H9 (cell line): ENCODE measurements around the gene CKS1B. TPM values are rescaled to one million over a fixed set of nuclear protein-coding genes. Genes with fewer than 3 reads are reported as not detected.

ENCODE experiments used
- DNase-seq: peaks from one replicate; pipeline ENCODE4 v3.0.0-alpha.2; 2017
- H2AFZ ChIP-seq: one replicate; pipeline ENCODE4 v1.6.1; 2013; ENCODE audit warnings: mild to moderate bottlenecking, low read length, control low read depth, moderate library complexity
- H2AK5ac ChIP-seq: 2 replicates; pipeline ENCODE4 v1.6.1; 2013; ENCODE audit warnings: low read length, control low read depth, mixed read lengths; ENCODE audit not compliant: insufficient read length
- H2BK120ac ChIP-seq: one replicate; pipeline ENCODE4 v1.6.1; 2013; ENCODE audit warnings: low read depth, mild to moderate bottlenecking, low read length, control low read depth, inconsistent platforms; ENCODE audit not compliant: poor library complexity, severe bottlenecking
- H2BK12ac ChIP-seq: 2 replicates; pipeline ENCODE4 v1.6.1; 2013; ENCODE audit warnings: low read length, control low read depth, mixed read lengths, low read depth; ENCODE audit not compliant: insufficient read length
- H2BK15ac ChIP-seq: 2 replicates; pipeline ENCODE4 v1.6.1; 2013; ENCODE audit warnings: low read depth, low read length, control low read depth
- H2BK20ac ChIP-seq: one replicate; pipeline ENCODE4 v1.6.1; 2013; ENCODE audit warnings: low read depth, mild to moderate bottlenecking, low read length, control low read depth, inconsistent platforms; ENCODE audit not compliant: poor library complexity, severe bottlenecking
- H2BK5ac ChIP-seq: 2 replicates; pipeline ENCODE4 v1.6.1; 2013; ENCODE audit warnings: low read length, control low read depth, mixed read lengths; ENCODE audit not compliant: insufficient read length
- H3K14ac ChIP-seq: 2 replicates; pipeline ENCODE4 v1.6.1; 2013; ENCODE audit warnings: low read length, control low read depth; ENCODE audit not compliant: insufficient read depth
- H3K18ac ChIP-seq: 2 replicates; pipeline ENCODE4 v1.6.1; 2013; ENCODE audit warnings: low read depth, mild to moderate bottlenecking, mixed read lengths, low read length, control low read depth; ENCODE audit not compliant: insufficient read length
- H3K23ac ChIP-seq: 2 replicates; pipeline ENCODE4 v1.6.1; 2013; ENCODE audit warnings: low read length, control low read depth, mixed read lengths, low read depth; ENCODE audit not compliant: insufficient read length
- H3K23me2 ChIP-seq: 2 replicates; pipeline ENCODE4 v1.6.1; 2013; ENCODE audit warnings: low read depth, mild to moderate bottlenecking, mixed read lengths, low read length, control low read depth; ENCODE audit not compliant: insufficient read length, poor library complexity, severe bottlenecking
- H3K27ac ChIP-seq: 2 replicates; pipeline ENCODE4 v1.5.1; 2013; ENCODE audit warnings: low read length, control low read depth, mixed read lengths, low read depth; ENCODE audit not compliant: insufficient read length
- H3K27me3 ChIP-seq: 2 replicates; pipeline ENCODE4 v1.6.1; 2013; ENCODE audit warnings: low read length, control low read depth, inconsistent platforms; ENCODE audit not compliant: insufficient read depth
- H3K4ac ChIP-seq: 2 replicates; pipeline ENCODE4 v1.6.1; 2013; ENCODE audit warnings: low read depth, mild to moderate bottlenecking, control low read depth, inconsistent platforms, low read length, moderate library complexity
- H3K4me1 ChIP-seq: 2 replicates; pipeline ENCODE4 v1.6.1; 2013; ENCODE audit warnings: low read length, control low read depth, inconsistent platforms; ENCODE audit not compliant: insufficient read depth
- H3K4me2 ChIP-seq: 2 replicates; pipeline ENCODE4 v1.6.1; 2013; ENCODE audit warnings: low read length, control low read depth, mixed read lengths; ENCODE audit not compliant: insufficient read length, insufficient read depth
- H3K56ac ChIP-seq: 2 replicates; pipeline ENCODE4 v1.6.1; 2013; ENCODE audit warnings: low read depth, mild to moderate bottlenecking, mixed read lengths, low read length, control low read depth; ENCODE audit not compliant: insufficient read length
- H3K79me1 ChIP-seq: 2 replicates; pipeline ENCODE4 v1.6.1; 2013; ENCODE audit warnings: low read depth, mild to moderate bottlenecking, moderate library complexity, low read length, control low read depth, inconsistent platforms; ENCODE audit not compliant: insufficient read depth, poor library complexity, severe bottlenecking
- H3K79me2 ChIP-seq: 2 replicates; pipeline ENCODE4 v1.6.1; 2013; ENCODE audit warnings: low read length, control low read depth, inconsistent platforms; ENCODE audit not compliant: insufficient read depth
- H3K9ac ChIP-seq: 2 replicates; pipeline ENCODE4 v1.6.1; 2013; ENCODE audit warnings: low read length, control low read depth, mixed read lengths; ENCODE audit not compliant: insufficient read length; ENCODE audit errors: extremely low read depth
- H3K9me3 ChIP-seq: one replicate; pipeline ENCODE4 v1.6.1; 2013; ENCODE audit warnings: low read depth, low read length, inconsistent platforms; ENCODE audit not compliant: control insufficient read depth
- H3T11ph ChIP-seq: one replicate; pipeline ENCODE4 v1.6.1; 2013; ENCODE audit warnings: mild to moderate bottlenecking, low read length, control low read depth, inconsistent platforms
- H4K20me1 ChIP-seq: one replicate; pipeline ENCODE4 v1.6.1; 2013; ENCODE audit not compliant: control insufficient read depth, insufficient read length, insufficient read depth
- H4K5ac ChIP-seq: 2 replicates; pipeline ENCODE4 v1.6.1; 2013; ENCODE audit warnings: low read depth, mild to moderate bottlenecking, mixed read lengths, low read length, control low read depth; ENCODE audit not compliant: insufficient read length
- H4K8ac ChIP-seq: replicated peaks from 2 replicates; pipeline ENCODE4 v1.6.1; 2013; ENCODE audit warnings: low read length, control low read depth, mixed read lengths, low read depth; ENCODE audit not compliant: insufficient read length
- H4K91ac ChIP-seq: 2 replicates; pipeline ENCODE4 v1.6.1; 2013; ENCODE audit warnings: low read depth, mild to moderate bottlenecking, moderate library complexity, mixed read lengths, low read length, control low read depth; ENCODE audit not compliant: insufficient read length
- H3K27ac Mint-ChIP-seq, 3 experiments: 2 replicates in 2 of 3; 3 replicates in 1 of 3; pipeline ENCODE4 v1.8.0; 2020 to 2021; ENCODE audit warnings: mixed read lengths in 3 of 3, mild to moderate bottlenecking in 1 of 3, moderate library complexity in 1 of 3
- H3K27me3 Mint-ChIP-seq: 2 replicates; pipeline ENCODE4 v1.8.0; 2021; ENCODE audit warnings: low read depth, mild to moderate bottlenecking, moderate library complexity, mixed read lengths
- H3K36me3 Mint-ChIP-seq, 3 experiments: 2 replicates in 2 of 3; 3 replicates in 1 of 3; pipeline ENCODE4 v1.8.0; 2020 to 2021; ENCODE audit warnings: low read depth in 3 of 3, mixed read lengths in 3 of 3; ENCODE audit not compliant: insufficient read depth in 1 of 3
- H3K4me1 Mint-ChIP-seq, 2 experiments: 2 replicates each; pipeline ENCODE4 v1.8.0; 2020; ENCODE audit warnings: mixed read lengths in 2 of 2
- H3K4me3 Mint-ChIP-seq, 2 experiments: 2 replicates in 1 of 2; 3 replicates in 1 of 2; pipeline ENCODE4 v1.8.0; 2020 to 2021; ENCODE audit warnings: mild to moderate bottlenecking in 2 of 2, mixed read lengths in 2 of 2, moderate library complexity in 1 of 2
- H3K9me3 Mint-ChIP-seq, 2 experiments: 2 replicates in 1 of 2; 3 replicates in 1 of 2; pipeline ENCODE4 v1.8.0; 2020; ENCODE audit warnings: mild to moderate bottlenecking in 2 of 2, mixed read lengths in 2 of 2, moderate library complexity in 1 of 2
- WGBS: extraction: QIAGEN DNeasy Blood & Tissue Kit; methylation state at CpG from one replicate; pipeline ENCODE4 v1.1.7; 2013; ENCODE audit warnings: missing lambda C conversion rate, low lambda C conversion rate, mixed read lengths; ENCODE audit not compliant: insufficient read length; ENCODE audit errors: extremely low coverage; 5-methylcytosine and 5-hydroxymethylcytosine counted together
- total RNA-seq: library from RNA; stranded (reverse); gene quantifications from 2 replicates; pipeline ENCODE4 v1.2.1, GENCODE V29; 2021
- TF ChIP-seq, protein P1 (sequence below): fragments of 200-600 bp; sonication (generic); conservative IDR thresholded peaks from 3 replicates; pipeline ENCODE4 v1.8.0; 2021; ENCODE audit warnings: antibody characterized with exemption, mild to moderate bottlenecking

CKS1B gene
- total RNA-seq, 1 experiment from 2014 or later = 279 TPM

DNA sequence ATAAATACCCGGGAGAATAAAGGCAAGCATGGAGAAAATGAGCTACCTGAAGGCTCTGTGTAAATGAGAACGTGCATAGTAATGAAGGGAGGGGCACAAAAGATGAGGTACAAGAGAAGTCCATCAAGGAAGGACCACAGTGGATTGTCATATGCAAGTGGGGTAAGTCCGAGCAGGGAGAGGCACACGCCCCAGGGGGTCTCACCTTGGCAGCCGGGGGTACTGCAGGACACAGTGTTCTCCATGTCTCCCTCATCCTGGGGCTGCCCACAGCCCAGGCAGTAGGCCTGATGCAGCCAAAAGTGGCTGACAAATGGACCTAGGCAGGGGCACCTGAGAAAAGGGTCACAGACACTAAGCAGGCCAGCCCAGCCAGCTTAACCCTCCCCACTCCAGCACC lies 49.1 kb downstream of the CKS1B start:
- H3K4me1 Mint-ChIP-seq = peaks cover 19 to 35% of the 10 kb centered on the region in 2 experiments
- Histone ChIP-seq H2BK120ac (no peak overlapping the region), H3K23me2 (no peaks in the 10 kb centered on the region), H3K18ac (no peak overlapping the region), H3T11ph (no peak overlapping the region), H4K20me1 (no peaks in the 10 kb centered on the region), H2AK5ac (no peak overlapping the region), H4K91ac (no peak overlapping the region), H2AFZ (no peak overlapping the region), H3K4me1 (no peaks in the 10 kb centered on the region), H3K27ac (no peak overlapping the region), H4K8ac (no peak overlapping the region), H3K56ac (no peak overlapping the region), H3K79me2 (no peaks in the 10 kb centered on the region), H3K23ac (no peak overlapping the region), H4K5ac (no peak overlapping the region), H3K9me3 (no peaks in the 10 kb centered on the region), H3K9ac (no peak overlapping the region), H3K14ac (no peak overlapping the region), H3K4ac (no peak overlapping the region), H3K4me2 (no peak overlapping the region), H2BK20ac (no peak overlapping the region), H2BK15ac (no peak overlapping the region), H2BK5ac (no peak overlapping the region), H3K27me3 (no peaks in the 10 kb centered on the region), H3K79me1 (no peaks in the 10 kb centered on the region), H2BK12ac (no peak overlapping the region)
- TF ChIP-seq, protein P1, sequence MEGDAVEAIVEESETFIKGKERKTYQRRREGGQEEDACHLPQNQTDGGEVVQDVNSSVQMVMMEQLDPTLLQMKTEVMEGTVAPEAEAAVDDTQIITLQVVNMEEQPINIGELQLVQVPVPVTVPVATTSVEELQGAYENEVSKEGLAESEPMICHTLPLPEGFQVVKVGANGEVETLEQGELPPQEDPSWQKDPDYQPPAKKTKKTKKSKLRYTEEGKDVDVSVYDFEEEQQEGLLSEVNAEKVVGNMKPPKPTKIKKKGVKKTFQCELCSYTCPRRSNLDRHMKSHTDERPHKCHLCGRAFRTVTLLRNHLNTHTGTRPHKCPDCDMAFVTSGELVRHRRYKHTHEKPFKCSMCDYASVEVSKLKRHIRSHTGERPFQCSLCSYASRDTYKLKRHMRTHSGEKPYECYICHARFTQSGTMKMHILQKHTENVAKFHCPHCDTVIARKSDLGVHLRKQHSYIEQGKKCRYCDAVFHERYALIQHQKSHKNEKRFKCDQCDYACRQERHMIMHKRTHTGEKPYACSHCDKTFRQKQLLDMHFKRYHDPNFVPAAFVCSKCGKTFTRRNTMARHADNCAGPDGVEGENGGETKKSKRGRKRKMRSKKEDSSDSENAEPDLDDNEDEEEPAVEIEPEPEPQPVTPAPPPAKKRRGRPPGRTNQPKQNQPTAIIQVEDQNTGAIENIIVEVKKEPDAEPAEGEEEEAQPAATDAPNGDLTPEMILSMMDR = no peak
- peaks cover 0 to 6% (median 6%) of the 10 kb centered on the region in 3 experiments; a peak in 1 of 7 replicates for H3K36me3 Mint-ChIP-seq
- no peaks in the 10 kb centered on the region for H3K9me3 Mint-ChIP-seq
- H3K27me3 Mint-ChIP-seq = peaks cover 12% of the 10 kb centered on the region
- no CpG with 5 or more reads among the region's 5 CpGs for WGBS
- H3K4me3 Mint-ChIP-seq = no peak overlapping the region
- H3K27ac Mint-ChIP-seq = no peak overlapping the region
- DNase-seq = no peak
